ENCODE results near the gene TPH2. TPM values are rescaled to one million over a fixed set of nuclear protein-coding genes. Genes with fewer than 3 reads are reported as not detected.

The TPH2 gene
- total RNA-seq, 4 donors from 2014 or later, result not detected

DNA sequence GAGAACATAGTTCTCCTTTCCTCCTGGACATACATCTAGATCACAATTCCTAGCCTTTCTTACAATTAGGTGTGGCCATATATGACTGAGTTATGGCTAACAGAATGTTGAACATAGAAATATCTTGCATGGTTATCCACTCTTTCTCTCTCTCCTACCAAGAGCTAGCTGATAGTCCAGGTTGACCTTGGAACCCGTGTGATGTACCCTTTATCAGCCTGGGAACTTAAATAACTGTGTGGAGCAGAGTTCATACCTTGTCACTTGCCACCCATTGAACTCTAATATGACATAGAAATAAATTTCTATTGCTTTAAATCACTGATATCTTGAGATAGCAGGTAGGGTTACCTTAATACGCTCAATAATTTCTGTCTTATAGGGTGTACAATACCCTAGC is 115.9 kb downstream of the TPH2 start:
- no peaks in the 10 kb centered on the region for H3K9me3 ChIP-seq
- no peaks in the 10 kb centered on the region for H3K27me3 ChIP-seq
- no peaks in the 10 kb centered on the region for H3K36me3 ChIP-seq
- no peak overlapping the region for H3K27ac ChIP-seq
- no peaks in the 10 kb centered on the region for H3K4me1 ChIP-seq
- H3K4me3 ChIP-seq, result no peak overlapping the region
- TF ChIP-seq POLR2A (IDR thresholded peaks at IDR 0.05), result no peak
- no peak for TF ChIP-seq CTCF (IDR thresholded peaks at IDR 0.05)
- DNase-seq, result no peak

GRCh38 chr12:72057330-72057914 is 118.8 kb downstream of the TPH2 start:
- Histone ChIP-seq H3K4me3 (no peak overlapping the region), H3K4me1 (no peaks in the 10 kb centered on the region), H3K36me3 (no peaks in the 10 kb centered on the region), H3K9me3 (no peaks in the 10 kb centered on the region), H3K27ac (no peak overlapping the region), H3K27me3 (no peaks in the 10 kb centered on the region)
- no peak for TF ChIP-seq POLR2A (IDR thresholded peaks at IDR 0.05)
- no peak for TF ChIP-seq CTCF (IDR thresholded peaks at IDR 0.05)
- no peak for DNase-seq

- DNase-seq, result no peak
- no peak for TF ChIP-seq POLR2A (IDR thresholded peaks at IDR 0.05)
- TF ChIP-seq CTCF (IDR thresholded peaks at IDR 0.05), result no peak
- no peaks in the 10 kb centered on the region for H3K27me3 ChIP-seq
Observed at GRCh38 chr12:72063073-72063472, 124.4 kb downstream of the TPH2 start.

GRCh38 chr12:72071030-72071429 is 132.4 kb downstream of the TPH2 start:
- Histone ChIP-seq H3K27me3 (no peaks in the 10 kb centered on the region), H3K4me1 (no peaks in the 10 kb centered on the region), H3K36me3 (no peaks in the 10 kb centered on the region), H3K9me3 (no peaks in the 10 kb centered on the region), H3K4me3 (no peak overlapping the region), H3K27ac (no peak overlapping the region)
- DNase-seq, result no peak
- TF ChIP-seq POLR2A (IDR thresholded peaks at IDR 0.05) (no peak), CTCF (IDR thresholded peaks at IDR 0.05) (no peak)

More at GRCh38 chr12:72063073-72063472, 124.4 kb downstream of the TPH2 start:
- H3K9me3 ChIP-seq, result no peaks in the 10 kb centered on the region
- H3K4me1 ChIP-seq, result no peaks in the 10 kb centered on the region
- H3K36me3 ChIP-seq, result no peaks in the 10 kb centered on the region
- no peak overlapping the region for H3K27ac ChIP-seq
- H3K4me3 ChIP-seq, result no peak overlapping the region

GRCh38 chr12:72072592-72073212 is 134.1 kb downstream of the TPH2 start:
- Histone ChIP-seq H3K27ac (no peak overlapping the region), H3K4me3 (no peak overlapping the region), H3K4me1 (no peaks in the 10 kb centered on the region), H3K27me3 (no peaks in the 10 kb centered on the region), H3K9me3 (no peaks in the 10 kb centered on the region), H3K36me3 (no peaks in the 10 kb centered on the region)
- DNase-seq, result no peak
- TF ChIP-seq CTCF (IDR thresholded peaks at IDR 0.05) (no peak), POLR2A (IDR thresholded peaks at IDR 0.05) (no peak)

All from Peyer's patch (tissue), 4 donors.